Loucy (cell line): ENCODE measurements around the gene PTPRN2.

Experiments
- CTCF ChIP-seq: fragments of 200-600 bp; sonication (generic); conservative IDR thresholded peaks from 2 replicates; pipeline ENCODE4 v1.5.1; 2014; ENCODE audit warnings: mild to moderate bottlenecking, antibody characterized with exemption, low read length
- EZH2phosphoT487 ChIP-seq: fragments of 200-600 bp; IDR thresholded peaks from 2 replicates; pipeline ENCODE4 v1.6.1; 2018; ENCODE audit warnings: antibody characterized with exemption, mild to moderate bottlenecking, moderate library complexity, borderline replicate concordance

- TF ChIP-seq CTCF (no peak), EZH2phosphoT487 (no peak)
These were observed 183.4 kb downstream of the PTPRN2 start for GRCh38 chr7:158404031-158404761.
